GM19372 (cell line): ENCODE results near the gene SYNE1.
"Not testable (repeated sequence)": the region's sequence is repeated elsewhere in the genome, so short reads cannot be mapped to it uniquely, and the experiment has no call there.

Source experiments
- ATAC-seq: cut with Tn5 transposase; IDR thresholded peaks from one replicate; pipeline ENCODE4 v1.9.1; 2021; ENCODE audit warnings: mild to moderate bottlenecking, low read depth, moderate library complexity; ENCODE audit not compliant: unreplicated experiment

SYNE1 gene

DNA sequence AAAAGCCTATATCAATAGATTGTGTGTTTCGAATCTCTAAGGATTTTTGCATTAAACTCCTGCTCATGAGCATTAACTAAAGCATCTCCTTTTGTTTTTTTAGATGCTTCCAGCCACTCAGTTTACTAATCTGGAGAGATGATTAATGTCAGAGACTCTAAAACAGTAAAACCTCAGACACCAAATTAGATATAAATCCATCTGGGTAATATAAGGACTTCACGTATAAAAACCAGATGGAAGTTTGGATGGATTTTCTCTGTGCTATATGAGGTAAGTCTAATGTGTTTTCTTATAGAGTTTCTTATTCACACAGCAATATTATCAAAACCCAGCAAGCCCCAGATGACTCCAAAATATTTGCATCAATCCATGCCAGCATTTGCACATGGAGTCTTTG lies 137.2 kb downstream of the SYNE1 start:
- no peak for ATAC-seq

DNA sequence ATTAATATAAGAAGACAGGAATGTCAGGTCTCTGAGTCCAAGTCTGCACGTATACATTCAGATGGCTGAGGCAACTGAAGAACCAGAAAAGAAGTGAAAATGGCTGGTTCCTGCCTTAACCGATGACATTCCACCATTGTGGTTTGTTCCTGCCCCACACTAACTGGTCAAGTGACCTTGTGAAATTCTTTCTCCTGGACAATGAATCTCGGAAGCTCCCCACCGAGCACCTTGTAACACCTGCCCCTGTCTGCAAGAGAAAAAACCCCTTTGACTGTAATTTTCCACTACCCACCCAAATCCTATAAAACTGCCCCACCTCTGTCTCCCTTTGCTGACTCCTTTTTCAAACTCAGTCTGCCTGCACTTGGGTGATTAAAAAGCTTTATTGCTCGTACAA lies 140.4 kb downstream of the SYNE1 start:
- ATAC-seq: no peak

DNA sequence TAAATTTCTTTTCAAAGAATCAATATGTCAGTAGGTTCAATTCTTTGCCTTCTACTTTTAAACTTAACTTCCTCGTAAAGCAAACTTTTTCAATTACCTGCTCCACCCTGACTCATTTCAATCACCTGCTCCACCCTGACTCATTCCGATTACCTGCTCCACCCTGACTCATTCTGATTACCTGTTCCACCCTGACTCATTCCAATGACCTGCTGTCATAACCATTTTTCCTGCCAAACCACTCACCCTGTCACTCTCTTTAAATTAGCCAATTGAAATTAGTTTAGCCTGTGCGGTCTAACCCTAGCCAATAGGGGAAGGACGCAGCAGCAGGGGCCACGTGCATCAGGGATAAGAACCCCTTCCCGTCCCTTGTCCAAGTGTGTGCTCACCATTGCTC lies 141.7 kb downstream of the SYNE1 start:
- not testable (repeated sequence) for ATAC-seq

DNA sequence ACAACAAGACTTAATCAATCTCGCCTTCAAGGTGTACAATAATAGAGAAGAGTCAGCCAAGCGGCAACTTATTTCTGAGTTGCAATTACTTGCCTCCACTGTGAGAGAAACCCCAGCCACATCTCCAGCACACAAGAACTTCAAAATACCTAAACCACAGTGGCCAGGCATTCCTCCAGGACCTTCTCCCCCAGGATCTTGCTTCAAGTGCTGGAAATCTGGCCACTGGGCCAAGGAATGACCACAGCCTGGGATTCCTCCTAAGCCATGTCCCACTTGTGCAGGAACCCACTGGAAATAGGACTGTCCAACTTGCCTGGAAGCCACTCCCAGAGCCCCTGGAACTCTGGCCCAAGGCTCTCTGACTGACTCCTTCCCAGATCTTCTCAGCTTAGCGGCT lies 144.9 kb downstream of the SYNE1 start:
- not testable (repeated sequence) for ATAC-seq

DNA sequence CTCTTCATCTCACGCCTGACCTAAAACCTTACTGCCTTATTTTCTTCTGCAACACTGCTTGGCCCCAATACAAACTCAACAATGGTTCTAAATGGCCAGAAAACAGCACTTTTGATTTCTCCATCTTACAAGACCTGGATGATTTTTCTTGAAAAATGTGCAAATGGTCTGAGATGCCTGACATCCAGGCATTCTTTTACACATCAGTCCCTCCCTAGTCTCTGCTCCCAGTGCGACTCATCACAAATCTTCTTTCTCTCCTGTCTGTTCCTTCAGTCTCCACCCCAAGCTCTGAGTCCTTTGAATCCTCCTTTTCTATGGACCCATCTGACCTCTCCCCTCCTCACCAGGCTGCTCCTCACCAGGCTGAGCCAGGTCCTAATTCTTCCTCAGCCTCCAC lies 145.7 kb downstream of the SYNE1 start:
- ATAC-seq: not testable (repeated sequence)

DNA sequence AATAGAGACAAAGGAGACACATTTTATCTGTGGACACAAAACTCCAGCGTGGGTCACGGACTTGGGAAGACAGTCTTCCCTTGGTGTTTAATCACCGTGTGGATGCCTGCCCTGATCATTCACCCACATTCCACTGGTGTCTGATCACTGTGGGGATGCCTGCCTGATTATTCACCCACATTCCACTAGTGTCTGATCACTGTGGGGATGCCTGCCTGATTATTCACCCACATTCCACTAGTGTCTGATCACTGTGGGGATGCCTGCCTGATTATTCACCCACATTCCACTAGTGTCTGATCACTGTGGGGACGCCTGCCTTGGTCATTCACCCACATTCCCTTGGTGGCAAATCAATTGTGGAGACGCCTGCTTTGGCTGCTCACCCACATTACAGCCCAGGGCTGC lies 146.2 kb downstream of the SYNE1 start:
- not testable (repeated sequence) for ATAC-seq

DNA sequence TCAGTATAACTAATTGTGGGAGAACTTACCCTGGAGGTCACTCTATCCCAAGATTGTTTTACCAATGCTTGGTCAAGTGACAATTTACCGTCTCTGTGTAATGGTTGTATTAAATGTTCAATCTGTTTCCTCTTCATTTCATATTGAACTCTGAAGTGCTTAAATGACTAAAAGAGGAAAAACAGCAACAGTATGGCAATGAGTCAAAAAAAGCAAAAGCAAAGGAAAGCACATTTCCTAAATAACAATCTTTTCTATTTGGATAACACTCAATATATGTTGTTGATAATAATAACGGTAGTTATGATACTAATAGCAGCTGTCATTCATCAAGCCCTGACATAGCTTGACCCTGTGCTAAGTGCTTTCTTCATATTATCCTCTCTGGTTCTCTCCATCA lies 152.4 kb downstream of the SYNE1 start:
- ATAC-seq: no peak

DNA sequence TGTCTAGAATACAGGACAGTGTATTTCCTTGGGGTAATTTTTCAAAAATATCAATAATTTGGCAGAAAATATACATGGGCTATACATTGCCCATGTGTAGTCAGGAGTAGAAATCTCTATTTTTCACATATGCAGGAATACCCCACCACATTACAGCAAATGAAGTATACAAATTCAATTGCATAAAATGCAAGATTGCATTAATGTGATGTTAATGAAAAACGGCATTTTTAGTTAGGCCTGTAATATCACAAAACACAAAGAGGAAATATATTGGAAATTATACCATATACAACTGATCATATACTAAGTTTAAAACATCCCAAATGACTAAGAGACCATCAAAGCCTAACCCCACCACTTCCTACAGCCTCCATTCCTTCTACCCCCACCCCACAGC lies 154.9 kb downstream of the SYNE1 start:
- ATAC-seq: no peak

DNA sequence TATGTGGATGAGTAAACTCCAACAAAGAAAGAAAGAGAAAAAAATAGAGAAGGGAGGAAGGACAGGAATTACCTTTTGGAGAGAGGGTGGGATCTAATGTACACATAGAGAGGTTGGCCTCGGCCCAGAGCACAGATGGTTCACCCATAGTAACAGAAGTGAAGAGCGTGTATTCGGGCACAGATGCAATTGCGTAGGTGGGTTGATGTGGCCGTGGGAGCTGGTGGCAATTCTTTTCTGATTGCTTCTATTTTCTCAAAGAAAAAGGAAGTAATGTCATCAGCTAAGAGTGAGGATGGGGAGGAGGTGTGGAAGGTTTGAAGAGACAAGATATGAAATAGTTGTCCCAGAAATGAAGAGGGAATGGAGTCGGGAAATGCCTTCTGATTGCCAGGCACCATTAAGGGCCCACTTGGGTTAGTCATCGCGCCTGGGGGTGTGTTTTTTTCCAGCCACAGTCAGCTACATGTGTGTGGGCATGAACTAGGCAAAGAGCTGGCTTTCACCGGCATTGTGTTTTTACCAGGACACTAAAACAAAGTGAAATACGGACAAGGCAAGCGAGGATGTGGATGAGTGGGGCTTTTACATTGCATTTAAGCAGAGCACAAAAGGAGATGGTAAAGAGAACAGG lies 158.7 kb downstream of the SYNE1 start:
- ATAC-seq: no peak

DNA sequence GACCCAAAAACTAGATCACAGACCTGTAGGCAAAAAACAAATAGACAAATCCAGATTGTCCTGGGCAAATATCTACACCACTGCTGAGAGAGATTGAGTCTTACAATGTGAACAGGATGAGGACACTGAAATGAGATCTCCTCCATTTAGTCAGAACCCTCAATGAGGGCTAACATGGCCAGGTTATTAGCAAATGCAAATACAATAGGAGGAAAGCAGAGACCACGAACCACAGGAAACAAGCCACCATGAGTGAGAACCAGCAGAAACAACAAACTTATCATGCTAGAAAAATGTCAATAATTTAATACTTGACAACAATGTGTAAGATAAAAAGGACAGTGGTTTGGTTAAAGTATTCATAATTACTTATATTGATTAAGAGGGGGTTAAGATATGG lies 162.8 kb downstream of the SYNE1 start:
- no peak for ATAC-seq

DNA sequence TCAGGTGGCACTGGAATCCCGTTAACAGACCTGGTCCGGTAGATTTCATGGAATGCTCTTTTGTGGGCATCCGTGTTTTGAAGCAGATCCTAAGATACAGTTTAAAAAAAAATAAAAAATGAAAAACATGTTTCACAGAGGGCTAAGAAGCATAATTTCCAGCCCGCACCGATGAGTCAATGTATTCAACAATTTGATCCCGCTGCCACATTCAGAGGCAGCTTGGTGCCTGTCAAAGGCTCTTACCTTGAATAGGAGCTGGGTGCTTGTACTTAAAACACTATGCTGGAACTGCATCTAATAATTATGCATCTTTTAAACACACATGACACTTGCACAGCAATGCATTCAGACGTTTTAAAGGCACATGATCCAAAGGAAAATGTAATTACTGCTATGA lies 164.8 kb downstream of the SYNE1 start:
- no peak for ATAC-seq

DNA sequence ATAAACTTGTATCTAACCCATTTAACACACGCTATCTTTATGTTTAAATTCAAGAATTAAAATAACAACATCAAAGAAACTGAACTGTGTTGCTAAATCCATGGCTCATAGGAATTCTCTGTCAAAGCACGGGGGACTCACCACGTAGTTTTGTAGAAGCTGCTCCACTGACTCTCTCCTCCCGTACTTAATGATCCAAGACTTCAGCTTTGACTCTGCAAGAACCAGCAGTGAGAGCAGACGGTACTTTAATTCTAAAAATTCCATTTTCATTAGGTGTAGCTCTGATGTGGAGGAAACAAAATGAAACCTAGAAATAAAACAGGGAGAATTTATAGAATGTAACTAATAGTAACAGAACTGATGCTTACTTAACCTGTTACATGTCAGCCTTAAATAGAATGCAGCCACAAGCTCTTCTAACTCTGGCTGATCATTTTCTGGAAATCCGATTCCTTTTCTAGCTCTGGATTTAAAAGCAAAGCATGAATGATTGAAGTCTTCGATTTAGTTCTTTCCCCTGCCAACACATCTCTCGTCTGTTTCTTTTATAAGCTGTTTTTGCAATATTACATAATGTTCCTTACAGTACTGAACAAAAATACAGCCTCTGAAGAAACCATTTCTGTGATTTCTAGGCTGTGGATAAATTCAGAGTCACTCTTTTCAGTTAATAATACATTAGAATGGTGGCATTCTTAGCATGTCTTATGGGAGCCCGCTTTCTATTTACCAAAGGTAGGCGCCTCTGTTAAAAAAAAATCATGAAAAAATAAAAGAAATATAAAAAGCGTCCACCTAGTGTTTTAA lies 165.5 kb downstream of the SYNE1 start:
- ATAC-seq: no peak

DNA sequence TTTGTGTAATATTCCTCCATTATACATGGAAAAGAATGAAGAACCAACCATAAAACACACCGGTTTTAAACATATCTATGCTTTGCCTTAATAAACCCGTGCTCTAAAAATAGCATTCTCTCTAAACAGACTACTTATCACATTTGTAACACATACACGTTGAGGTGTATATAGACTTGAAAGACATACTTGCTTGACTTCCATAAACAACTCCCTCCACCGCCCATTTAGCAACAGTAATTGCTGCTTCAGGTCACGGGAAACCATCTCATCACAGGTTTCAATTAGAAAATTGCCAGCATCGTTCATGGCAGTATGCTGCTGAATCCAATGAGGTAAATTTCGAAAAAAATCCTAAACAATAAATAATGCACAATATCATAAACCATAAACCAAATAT lies 174.0 kb downstream of the SYNE1 start:
- no peak for ATAC-seq

DNA sequence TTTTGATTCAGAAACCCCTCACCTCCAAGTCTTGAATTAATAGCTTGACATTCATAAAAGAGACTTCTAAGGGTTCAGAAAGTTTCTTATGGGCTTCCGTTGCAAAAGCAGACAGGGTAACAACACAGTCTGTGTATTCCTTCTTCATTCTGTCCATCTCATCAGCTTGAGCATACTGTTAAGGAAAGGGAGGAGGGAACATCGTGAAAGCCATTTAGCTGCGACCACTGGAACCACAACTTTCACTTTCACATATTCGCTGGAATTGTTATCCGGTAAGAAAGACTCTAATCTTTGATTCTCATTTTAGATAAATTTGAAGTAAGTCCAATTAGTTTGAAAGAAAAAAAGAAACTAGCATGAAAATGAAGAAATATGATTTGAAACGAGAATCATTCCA lies 174.4 kb downstream of the SYNE1 start:
- ATAC-seq: no peak

DNA sequence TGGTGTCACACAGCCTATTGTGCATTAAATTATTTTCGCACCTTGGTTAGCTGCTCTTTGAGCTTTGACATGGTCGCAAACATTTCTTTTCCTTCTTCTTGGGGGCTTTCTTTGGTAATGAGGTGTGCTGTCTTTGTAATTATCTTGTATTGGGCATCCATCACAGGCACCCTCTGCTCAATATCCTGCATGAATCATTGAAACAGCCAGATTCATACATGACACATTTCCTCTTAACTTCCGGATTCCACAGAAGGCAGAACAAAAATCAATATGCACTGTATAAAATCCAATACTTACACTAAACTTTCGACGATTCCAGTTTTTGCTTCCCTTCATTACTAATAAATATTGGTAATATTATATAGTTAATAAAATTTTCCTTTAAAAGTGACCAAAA lies 175.6 kb downstream of the SYNE1 start:
- ATAC-seq: no peak

DNA sequence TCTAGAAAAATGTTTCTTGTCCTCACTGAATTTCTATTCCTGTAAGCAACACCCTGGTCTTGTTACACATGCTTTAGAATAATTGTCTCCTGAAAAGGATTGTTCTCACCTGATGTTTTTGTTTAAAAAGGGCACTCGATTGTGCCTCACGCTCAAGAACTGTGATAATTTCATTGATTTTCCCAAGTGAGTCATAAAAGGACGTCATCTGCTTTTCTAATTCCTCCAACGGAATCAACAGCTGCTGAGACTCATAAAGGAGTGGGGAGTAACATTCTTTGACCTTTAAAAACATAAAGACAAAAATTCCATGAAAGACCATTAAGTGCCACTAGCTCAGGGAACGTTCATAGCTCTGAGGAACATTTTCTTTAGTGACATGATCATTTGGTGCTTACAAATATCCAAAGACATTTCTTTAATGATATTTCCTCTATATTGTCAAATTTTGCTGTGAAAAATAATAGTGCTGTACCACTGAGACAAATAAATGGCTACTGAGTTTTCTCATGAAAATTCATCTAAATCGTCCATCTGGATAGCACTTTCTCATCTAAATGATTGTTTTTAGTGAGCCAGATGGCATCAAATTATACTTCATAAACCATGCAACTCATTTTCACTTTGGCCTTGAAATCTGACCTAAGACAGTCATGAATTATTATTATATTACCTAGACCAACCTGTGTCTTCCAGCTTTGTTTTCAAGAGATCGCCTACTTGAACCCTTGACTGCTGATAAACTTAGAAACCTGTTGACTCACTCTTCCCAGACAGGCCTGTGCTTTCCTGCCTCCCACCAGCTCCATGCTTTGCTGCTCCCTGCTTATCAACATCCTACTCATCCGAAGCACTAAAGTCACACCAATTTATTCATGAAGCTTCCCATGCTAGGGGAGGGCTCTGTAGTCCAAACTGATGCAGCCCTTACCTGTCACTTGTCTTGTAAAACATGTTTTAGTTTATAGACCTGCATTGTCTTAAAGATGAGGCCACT lies 178.2 kb downstream of the SYNE1 start:
- no peak for ATAC-seq

DNA sequence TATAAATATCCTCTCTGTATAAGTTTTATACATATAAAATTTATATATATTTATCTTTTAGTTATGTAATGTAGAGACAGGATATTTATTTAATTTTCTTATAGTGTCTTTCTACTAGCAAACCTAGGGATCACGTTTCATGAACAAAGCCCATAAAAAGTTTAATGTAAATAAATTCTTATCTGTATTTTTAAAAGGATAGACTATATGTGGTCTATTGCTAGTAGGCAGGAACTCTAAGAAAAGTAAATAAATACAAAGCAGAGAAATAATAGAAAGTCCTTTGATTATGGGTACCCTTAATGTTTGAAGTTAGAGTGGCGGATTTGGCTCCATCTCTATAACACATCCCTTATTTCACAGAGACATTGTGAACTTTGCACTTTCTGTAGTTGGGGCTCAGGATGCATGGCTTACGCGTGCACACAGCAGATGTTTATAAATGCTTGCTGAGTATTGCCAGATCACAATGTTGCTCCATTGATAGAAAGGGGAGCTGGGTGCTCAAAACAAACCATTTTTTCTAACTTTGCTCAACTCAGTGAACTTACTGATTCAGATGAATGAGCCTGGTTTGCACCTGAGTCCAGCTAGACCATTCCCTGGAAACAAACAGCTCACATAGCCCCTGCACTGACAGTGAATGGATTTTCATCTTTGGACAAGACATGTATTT lies 179.1 kb downstream of the SYNE1 start:
- no peak for ATAC-seq

DNA sequence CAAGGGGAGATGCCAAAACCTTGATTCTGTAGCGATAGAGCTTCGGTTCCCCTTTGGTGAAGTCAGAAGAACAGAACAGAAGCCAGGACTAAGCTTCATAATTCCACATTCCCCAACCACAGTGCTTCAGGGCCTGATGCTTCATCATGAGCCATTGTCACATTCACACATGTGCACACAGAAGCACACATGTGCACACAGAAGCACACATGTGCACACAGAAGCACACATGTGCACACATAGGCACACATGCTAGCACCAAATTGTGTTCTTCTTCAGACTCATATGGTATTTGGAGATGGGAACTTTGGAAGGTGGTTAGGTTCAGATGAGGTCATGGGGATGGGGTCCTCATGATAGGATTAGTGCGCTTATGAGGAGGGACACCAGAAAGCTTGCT lies 183.2 kb downstream of the SYNE1 start:
- ATAC-seq: no peak

DNA sequence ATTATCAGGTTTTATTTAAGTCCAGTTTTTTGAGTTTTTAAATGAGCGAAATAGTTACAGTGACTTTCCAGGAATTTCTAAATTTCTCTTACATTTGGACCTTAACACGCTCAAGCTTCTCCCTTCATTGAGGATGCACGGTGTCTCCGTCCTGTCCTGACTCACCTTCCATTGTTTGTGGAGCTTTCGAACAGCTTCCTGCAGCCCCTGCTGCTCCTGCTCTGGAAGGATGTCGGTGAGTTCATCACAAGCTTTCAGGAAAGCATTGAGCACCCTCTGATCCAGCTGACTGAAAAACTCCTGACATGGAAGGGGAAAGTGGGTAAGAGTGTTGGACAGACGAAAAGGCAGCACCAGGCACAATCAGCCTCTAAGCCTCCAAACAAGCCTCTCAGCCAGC lies 183.7 kb downstream of the SYNE1 start:
- ATAC-seq: no peak

DNA sequence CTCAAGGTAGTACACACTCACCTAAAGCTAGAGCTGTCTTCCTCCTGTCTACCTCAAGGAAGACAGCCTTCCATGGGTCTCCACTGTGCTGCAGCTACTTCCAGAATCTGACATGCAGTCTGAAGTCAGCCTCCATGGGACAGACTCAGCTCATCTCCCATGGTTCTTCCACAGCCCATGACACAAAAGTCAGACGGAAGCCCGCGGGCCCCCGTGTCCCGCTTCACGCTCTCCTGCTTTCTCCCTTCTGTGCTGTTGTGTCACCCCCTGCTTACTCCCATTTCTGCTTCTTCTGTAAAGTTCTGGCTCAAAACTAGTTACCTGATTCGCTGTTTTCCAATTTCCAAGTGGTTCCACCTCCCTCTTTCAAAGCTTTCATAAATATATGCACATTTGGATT lies 184.5 kb downstream of the SYNE1 start:
- ATAC-seq: no peak

DNA sequence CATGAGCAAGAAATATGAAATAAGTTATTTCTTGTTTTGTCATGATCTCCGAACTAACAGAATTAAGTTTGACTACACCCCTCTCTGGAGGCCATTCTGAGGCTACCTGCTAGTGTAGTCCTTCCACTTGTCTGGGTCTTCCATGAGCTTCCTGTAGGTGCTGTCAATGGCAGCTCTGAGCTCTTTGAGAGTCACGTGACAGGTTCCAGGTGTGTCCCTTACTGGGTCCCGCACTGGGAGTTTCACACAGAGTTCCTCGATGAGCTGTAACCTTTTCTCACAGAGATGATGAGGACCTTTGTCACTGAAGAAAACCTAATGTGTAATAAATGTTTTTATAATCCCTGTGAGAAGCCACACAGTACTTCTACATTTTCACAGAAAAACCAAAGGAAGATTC lies 186.6 kb downstream of the SYNE1 start:
- ATAC-seq: no peak
